Activated CD8-positive, alpha-beta T cell treated with anti-CD3 and anti-CD28 coated beads for 36 hours (primary cell): Measurements from ENCODE around the gene SLC17A6. TPM values are rescaled to one million over a fixed set of nuclear protein-coding genes. Genes with fewer than 3 reads are reported as not detected.

Source experiments
- ATAC-seq: fragments of 200-7000 bp; cut with Tn5 transposase; one replicate; pipeline ENCODE4 v1.10.0; 2021; ENCODE audit warnings: mild to moderate bottlenecking, moderate library complexity
- CTCF ChIA-PET: fragments of 350-600 bp; sonication (Branson Sonifier 250); formaldehyde crosslinking; loops from one replicate; lab custom pipeline; 2021; ENCODE audit warnings: antibody characterized with exemption; lab: Charles Lee
- POLR2A ChIA-PET: fragments of 350-600 bp; sonication (Branson Sonifier 250); formaldehyde crosslinking; loops from one replicate; lab custom pipeline; 2021; ENCODE audit warnings: antibody characterized with exemption; lab: Charles Lee
- DNase-seq: peaks from one replicate; pipeline ENCODE4 v3.0.0-alpha.2; 2020
- H3K27ac Mint-ChIP-seq: one replicate; pipeline ENCODE4 v1.8.0; 2021; ENCODE audit warnings: mild to moderate bottlenecking, mixed read lengths
- H3K27me3 Mint-ChIP-seq: one replicate; pipeline ENCODE4 v1.8.0; 2021; ENCODE audit warnings: mixed read lengths
- H3K36me3 Mint-ChIP-seq: one replicate; pipeline ENCODE4 v1.8.0; 2021; ENCODE audit warnings: low read depth, mixed read lengths
- H3K4me1 Mint-ChIP-seq: one replicate; pipeline ENCODE4 v1.8.0; 2021; ENCODE audit warnings: low read depth, mixed read lengths
- H3K4me3 Mint-ChIP-seq: one replicate; pipeline ENCODE4 v1.8.0; 2021; ENCODE audit warnings: mild to moderate bottlenecking, moderate library complexity, mixed read lengths
- H3K9me3 Mint-ChIP-seq: one replicate; pipeline ENCODE4 v1.8.0; 2021; ENCODE audit warnings: mixed read lengths
- intact Hi-C: fragments of 100-400 bp; cut with micrococcal nuclease; formaldehyde crosslinking; loops from one replicate; pipeline ENCODE4 v1.10.0; 2022
- total RNA-seq, 2 experiments: library from RNA; stranded (reverse); gene quantifications; one replicate each; pipeline ENCODE4 v1.2.3, GENCODE V29; 2021
- TF ChIP-seq, protein P1 (sequence below): fragments of 200-600 bp; IDR thresholded peaks from one replicate; pipeline ENCODE4 v1.8.0; 2022; ENCODE audit warnings: antibody characterized with exemption, mild to moderate bottlenecking

Gene SLC17A6
- total RNA-seq, 2 experiments from 2014 or later: not detected

- CTCF ChIA-PET: no interaction called here
- POLR2A ChIA-PET: no interaction called here
- intact Hi-C loops: no loop called here
- Mint-ChIP-seq H3K9me3 (no peaks in the 10 kb centered on the region), H3K27me3 (peaks cover 74% of the 10 kb centered on the region), H3K4me3 (no peak overlapping the region), H3K27ac (no peak overlapping the region), H3K4me1 (peaks cover 7% of the 10 kb centered on the region), H3K36me3 (no peaks in the 10 kb centered on the region)
- no peak for ATAC-seq
- DNase-seq: no peak
- TF ChIP-seq, protein P1, sequence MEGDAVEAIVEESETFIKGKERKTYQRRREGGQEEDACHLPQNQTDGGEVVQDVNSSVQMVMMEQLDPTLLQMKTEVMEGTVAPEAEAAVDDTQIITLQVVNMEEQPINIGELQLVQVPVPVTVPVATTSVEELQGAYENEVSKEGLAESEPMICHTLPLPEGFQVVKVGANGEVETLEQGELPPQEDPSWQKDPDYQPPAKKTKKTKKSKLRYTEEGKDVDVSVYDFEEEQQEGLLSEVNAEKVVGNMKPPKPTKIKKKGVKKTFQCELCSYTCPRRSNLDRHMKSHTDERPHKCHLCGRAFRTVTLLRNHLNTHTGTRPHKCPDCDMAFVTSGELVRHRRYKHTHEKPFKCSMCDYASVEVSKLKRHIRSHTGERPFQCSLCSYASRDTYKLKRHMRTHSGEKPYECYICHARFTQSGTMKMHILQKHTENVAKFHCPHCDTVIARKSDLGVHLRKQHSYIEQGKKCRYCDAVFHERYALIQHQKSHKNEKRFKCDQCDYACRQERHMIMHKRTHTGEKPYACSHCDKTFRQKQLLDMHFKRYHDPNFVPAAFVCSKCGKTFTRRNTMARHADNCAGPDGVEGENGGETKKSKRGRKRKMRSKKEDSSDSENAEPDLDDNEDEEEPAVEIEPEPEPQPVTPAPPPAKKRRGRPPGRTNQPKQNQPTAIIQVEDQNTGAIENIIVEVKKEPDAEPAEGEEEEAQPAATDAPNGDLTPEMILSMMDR: no peak
Measured at GRCh38 chr11:22341588-22341931, 3.4 kb downstream of the SLC17A6 start.

DNA sequence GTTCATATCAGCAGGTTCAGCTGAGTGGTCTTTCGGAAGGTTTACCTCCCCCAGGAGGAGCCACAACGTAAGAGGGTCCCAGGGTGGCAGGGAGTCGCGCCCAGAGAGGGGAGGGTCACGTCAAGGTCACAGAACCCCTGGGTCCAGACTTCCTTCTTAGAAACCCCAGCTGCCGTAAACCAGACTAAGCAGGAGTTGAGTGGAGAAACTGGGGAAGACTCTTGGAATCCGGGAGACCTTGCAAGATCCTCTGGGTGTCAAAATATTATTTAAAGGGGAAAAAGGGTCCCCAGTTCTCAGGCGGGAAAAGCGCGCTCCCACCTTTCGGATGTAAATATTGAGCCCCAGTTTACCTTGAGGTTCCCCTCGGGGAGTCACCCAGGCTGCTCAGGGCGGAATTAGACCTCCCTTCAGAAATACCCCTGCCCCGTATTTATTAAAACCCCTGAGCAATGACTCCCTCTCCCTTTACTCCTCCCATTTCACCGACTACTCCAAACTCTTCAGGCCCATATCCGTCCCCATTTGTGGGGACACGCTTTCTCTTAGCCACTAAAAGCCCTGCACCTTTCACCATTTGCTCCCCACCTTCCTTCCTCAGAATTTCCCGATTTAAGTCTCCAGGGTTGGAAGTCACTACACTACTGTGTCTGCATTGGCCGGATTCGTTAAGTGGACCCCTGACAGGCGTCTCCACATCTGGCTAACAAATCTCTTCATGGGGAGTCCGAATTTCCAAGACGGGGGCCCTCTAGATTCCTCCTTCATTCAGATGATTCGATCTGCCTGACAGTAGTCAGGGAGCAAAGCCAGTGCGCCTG is 4.2 kb downstream of the SLC17A6 start:
- ATAC-seq (no peak), DNase-seq (no peak)
- intact Hi-C loops: no loop called here
- POLR2A ChIA-PET: no interaction called here
- no peaks in the 10 kb centered on the region for H3K36me3 Mint-ChIP-seq
- no peak overlapping the region for H3K27ac Mint-ChIP-seq
- no peaks in the 10 kb centered on the region for H3K9me3 Mint-ChIP-seq
- H3K4me3 Mint-ChIP-seq: no peak overlapping the region
- peaks cover 70% of the 10 kb centered on the region for H3K27me3 Mint-ChIP-seq
- CTCF ChIA-PET: no interaction called here
- TF ChIP-seq, protein P1: no peak
- H3K4me1 Mint-ChIP-seq: peaks cover 7% of the 10 kb centered on the region

DNA sequence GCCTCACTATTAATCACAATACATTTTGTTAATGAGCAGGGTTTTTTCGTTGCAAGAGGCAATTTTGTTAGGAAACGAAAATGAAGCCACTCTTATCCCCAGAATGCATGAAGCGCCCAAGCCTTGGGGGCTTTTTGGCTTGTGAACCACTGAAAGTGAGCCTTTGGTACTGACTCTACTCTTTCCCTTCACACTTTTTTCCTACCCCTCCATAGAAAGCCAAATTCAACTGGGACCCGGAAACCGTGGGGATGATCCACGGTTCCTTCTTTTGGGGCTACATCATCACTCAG is 4.8 kb downstream of the SLC17A6 start:
- Mint-ChIP-seq H3K27me3 (peaks cover 65% of the 10 kb centered on the region), H3K4me3 (no peak overlapping the region), H3K4me1 (peaks cover 4% of the 10 kb centered on the region), H3K9me3 (no peaks in the 10 kb centered on the region), H3K36me3 (no peaks in the 10 kb centered on the region), H3K27ac (no peak overlapping the region)
- no peak for ATAC-seq
- intact Hi-C loops: no loop called here
- ChIA-PET CTCF (no interaction called here), POLR2A (no interaction called here)
- TF ChIP-seq, protein P1: no peak
- DNase-seq: no peak

DNA sequence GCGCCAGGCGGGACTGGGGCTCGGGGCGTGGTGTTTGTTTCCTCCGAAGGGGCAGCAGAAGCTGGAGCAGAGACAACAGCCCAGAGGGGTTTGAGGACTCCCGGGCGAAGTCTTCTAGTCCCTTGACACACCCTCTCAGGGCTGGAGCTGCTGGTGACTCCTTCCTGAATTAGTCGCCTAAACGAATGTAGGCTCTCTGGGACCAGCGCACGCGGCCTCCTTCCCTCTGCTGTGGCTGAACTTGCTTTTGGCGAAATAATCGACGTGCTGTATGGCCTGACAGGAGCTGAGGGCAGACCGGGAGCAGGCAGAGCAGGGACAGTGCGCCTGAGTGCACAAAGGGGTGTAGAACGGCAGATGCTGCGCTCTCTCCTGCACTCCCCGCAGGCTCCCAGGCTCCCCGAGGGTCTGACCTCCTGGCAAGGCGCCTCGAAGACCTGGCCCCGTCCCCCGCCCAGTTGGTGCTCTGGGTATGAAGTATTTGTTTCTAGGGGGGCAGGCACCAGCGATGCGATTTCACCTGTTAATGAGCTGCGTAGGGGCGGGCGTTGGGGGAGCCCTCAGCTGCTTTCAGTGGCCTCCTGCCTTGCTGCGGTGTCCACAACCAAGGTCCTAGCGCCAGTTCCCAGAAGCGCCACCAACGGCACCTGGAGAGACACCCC is 5.3 kb downstream of the SLC17A6 start:
- no peak overlapping the region for H3K4me3 Mint-ChIP-seq
- TF ChIP-seq, protein P1: no peak
- H3K27me3 Mint-ChIP-seq: peaks cover 60% of the 10 kb centered on the region
- ATAC-seq (no peak), DNase-seq (no peak)
- intact Hi-C loops: no loop called here
- H3K4me1 Mint-ChIP-seq: peaks cover 3% of the 10 kb centered on the region
- H3K9me3 Mint-ChIP-seq: no peaks in the 10 kb centered on the region
- CTCF ChIA-PET: no interaction called here
- H3K36me3 Mint-ChIP-seq: no peaks in the 10 kb centered on the region
- POLR2A ChIA-PET: no interaction called here
- H3K27ac Mint-ChIP-seq: no peak overlapping the region

DNA sequence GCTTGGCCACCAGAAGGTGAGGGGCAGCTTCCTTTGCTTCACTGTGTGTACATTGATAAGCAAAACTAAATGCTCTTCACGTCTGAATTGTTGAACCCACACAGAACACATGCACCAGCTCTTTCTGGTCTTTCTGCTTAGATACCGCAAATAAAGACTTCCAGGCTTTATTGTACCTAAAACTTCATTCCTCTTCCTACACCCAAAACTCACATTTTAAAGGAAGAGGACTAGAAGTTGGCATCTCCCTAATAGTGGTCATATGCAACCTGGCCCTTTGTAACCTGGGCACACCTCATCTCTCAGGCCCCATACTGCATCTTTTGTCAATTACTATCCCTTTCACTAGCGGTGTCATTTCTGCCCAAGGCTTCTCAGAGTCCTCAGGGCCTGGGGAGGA is 5.9 kb downstream of the SLC17A6 start:
- no peak for ATAC-seq

More for the DNA sequence above, 5.9 kb downstream of the SLC17A6 start:
- no peak for DNase-seq
- Mint-ChIP-seq H3K4me1 (peaks cover 3% of the 10 kb centered on the region), H3K36me3 (no peaks in the 10 kb centered on the region), H3K27me3 (peaks cover 59% of the 10 kb centered on the region), H3K27ac (no peak overlapping the region), H3K9me3 (no peaks in the 10 kb centered on the region), H3K4me3 (no peak overlapping the region)
- intact Hi-C loops: no loop called here
- TF ChIP-seq, protein P1: no peak
- ChIA-PET CTCF (no interaction called here), POLR2A (no interaction called here)
